D341Med (cell line): ENCODE data around the gene CXCR4.

Experiments
- DNase-seq: peaks from one replicate; pipeline ENCODE4 v3.0.0; 2012; ENCODE audit warnings: low spot score

The CXCR4 gene

GRCh38 chr2:136117909-136118818 lies at the start of gene CXCR4:
Gene CXCR4, minus strand, starts transcription at chr2:136118149. Its CDS starts 89 bp downstream, at chr2:136118060.
- DNase-seq = peak; percentile 84

GRCh38 chr2:136164280-136164776 lies 46.4 kb upstream of the CXCR4 start:
- no peak for DNase-seq

GRCh38 chr2:136162438-136162837 lies 44.5 kb upstream of the CXCR4 start:
- DNase-seq = no peak

GRCh38 chr2:136156411-136156810 lies 38.5 kb upstream of the CXCR4 start:
- no peak for DNase-seq

- DNase-seq = peak; percentile 36
Measured at GRCh38 chr2:136154384-136154783, 36.4 kb upstream of the CXCR4 start.

- DNase-seq = no peak
Measured at GRCh38 chr2:136151021-136151971, 33.3 kb upstream of the CXCR4 start.

- no peak for DNase-seq
Measured at GRCh38 chr2:136149011-136149410, 31.1 kb upstream of the CXCR4 start.

GRCh38 chr2:136146564-136146963 lies 28.6 kb upstream of the CXCR4 start:
- no peak for DNase-seq

GRCh38 chr2:136143603-136144451 lies 25.9 kb upstream of the CXCR4 start:
- DNase-seq = no peak

- DNase-seq = peak; percentile 81
Measured at GRCh38 chr2:136141510-136142149, 23.7 kb upstream of the CXCR4 start.

GRCh38 chr2:136139631-136140030 lies 21.7 kb upstream of the CXCR4 start:
- DNase-seq = no peak

- DNase-seq = no peak
Measured at GRCh38 chr2:136137982-136138381, 20.0 kb upstream of the CXCR4 start.

GRCh38 chr2:136136931-136137330 lies 19.0 kb upstream of the CXCR4 start:
- DNase-seq = no peak

- DNase-seq = no peak
Measured at GRCh38 chr2:136135921-136136906, 18.3 kb upstream of the CXCR4 start.

GRCh38 chr2:136135462-136135861 lies 17.5 kb upstream of the CXCR4 start:
- no peak for DNase-seq

GRCh38 chr2:136134126-136134525 lies 16.2 kb upstream of the CXCR4 start:
- no peak for DNase-seq

- DNase-seq = no peak
Measured at GRCh38 chr2:136133586-136133985, 15.6 kb upstream of the CXCR4 start.

GRCh38 chr2:136133176-136133575 lies 15.2 kb upstream of the CXCR4 start:
- no peak for DNase-seq

GRCh38 chr2:136132825-136133155 lies 14.8 kb upstream of the CXCR4 start:
- DNase-seq = no peak
